Activated CD8-positive, alpha-beta T cell treated with anti-CD3 and anti-CD28 coated beads for 36 hours (primary cell): ENCODE data around the gene SEPTIN11. TPM values are rescaled to one million over a fixed set of nuclear protein-coding genes. Genes with fewer than 3 reads are reported as not detected.

Source experiments
- ATAC-seq: fragments of 200-7000 bp; cut with Tn5 transposase; one replicate; pipeline ENCODE4 v1.10.0; 2021; ENCODE audit warnings: mild to moderate bottlenecking, moderate library complexity
- CTCF ChIA-PET: fragments of 350-600 bp; sonication (Branson Sonifier 250); formaldehyde crosslinking; loops from one replicate; lab custom pipeline; 2021; ENCODE audit warnings: antibody characterized with exemption; lab: Charles Lee
- POLR2A ChIA-PET: fragments of 350-600 bp; sonication (Branson Sonifier 250); formaldehyde crosslinking; loops from one replicate; lab custom pipeline; 2021; ENCODE audit warnings: antibody characterized with exemption; lab: Charles Lee
- DNase-seq: peaks from one replicate; pipeline ENCODE4 v3.0.0-alpha.2; 2020
- H3K27ac Mint-ChIP-seq: one replicate; pipeline ENCODE4 v1.8.0; 2021; ENCODE audit warnings: mild to moderate bottlenecking, mixed read lengths
- H3K27me3 Mint-ChIP-seq: one replicate; pipeline ENCODE4 v1.8.0; 2021; ENCODE audit warnings: mixed read lengths
- H3K36me3 Mint-ChIP-seq: one replicate; pipeline ENCODE4 v1.8.0; 2021; ENCODE audit warnings: low read depth, mixed read lengths
- H3K4me1 Mint-ChIP-seq: one replicate; pipeline ENCODE4 v1.8.0; 2021; ENCODE audit warnings: low read depth, mixed read lengths
- H3K4me3 Mint-ChIP-seq: one replicate; pipeline ENCODE4 v1.8.0; 2021; ENCODE audit warnings: mild to moderate bottlenecking, moderate library complexity, mixed read lengths
- H3K9me3 Mint-ChIP-seq: one replicate; pipeline ENCODE4 v1.8.0; 2021; ENCODE audit warnings: mixed read lengths
- CTCF ChIP-seq: fragments of 200-600 bp; IDR thresholded peaks from one replicate; pipeline ENCODE4 v1.8.0; 2022; ENCODE audit warnings: antibody characterized with exemption, mild to moderate bottlenecking
- intact Hi-C: fragments of 100-400 bp; cut with micrococcal nuclease; formaldehyde crosslinking; loops from one replicate; pipeline ENCODE4 v1.10.0; 2022
- total RNA-seq, 2 experiments: library from RNA; stranded (reverse); gene quantifications; one replicate each; pipeline ENCODE4 v1.2.3, GENCODE V29; 2021

SEPTIN11 gene
- total RNA-seq, result 10 to 100 TPM; 38.6 to 43.3 TPM

GRCh38 chr4:76949276-76950051 is at the start of gene SEPTIN11:
SEPTIN11 (plus strand) TSS chr4:76949752; CDS start chr4:76949904, 152 bp downstream.
- H3K27ac Mint-ChIP-seq, result peak within 1 kb of the TSS; percentile 84
- peak within 1 kb of the TSS; percentile 88 for H3K4me3 Mint-ChIP-seq
- CTCF ChIA-PET, result no interaction called here
- H3K4me1 Mint-ChIP-seq, result peaks cover 19% of the 10 kb centered on the region
- peaks cover 6% of the 10 kb centered on the region for H3K36me3 Mint-ChIP-seq
- H3K9me3 Mint-ChIP-seq, result no peaks in the 10 kb centered on the region
- no peak for TF ChIP-seq CTCF
- peak; percentile 91 for DNase-seq
- intact Hi-C loops, result loop anchor here (2.0 kb wide), 1 partner anchor 39 kb away; no protein-coding TSS in a partner anchor
- POLR2A ChIA-PET, result interaction anchor here (0.9 to 2.0 kb wide), 10 partner anchors 10 to 126 kb away, joined by 3 to 6 read pairs (median 3); no protein-coding TSS in a partner anchor
- peaks cover 2% of the 10 kb centered on the region for H3K27me3 Mint-ChIP-seq
- peak; percentile 77 for ATAC-seq

GRCh38 chr4:76902233-76902890 is 47.2 kb upstream of the SEPTIN11 start:
- no peak for TF ChIP-seq CTCF
- peaks cover 2% of the 10 kb centered on the region for H3K9me3 Mint-ChIP-seq
- intact Hi-C loops, result no loop called here
- peaks cover 7% of the 10 kb centered on the region for H3K4me1 Mint-ChIP-seq
- H3K36me3 Mint-ChIP-seq, result no peaks in the 10 kb centered on the region
- DNase-seq, result no peak
- H3K27ac Mint-ChIP-seq, result no peak overlapping the region
- no peak for ATAC-seq
- POLR2A ChIA-PET, result no interaction called here
- H3K27me3 Mint-ChIP-seq, result peaks cover 16% of the 10 kb centered on the region
- CTCF ChIA-PET, result no interaction called here
- H3K4me3 Mint-ChIP-seq, result no peak overlapping the region

- POLR2A ChIA-PET, result no interaction called here
- H3K9me3 Mint-ChIP-seq, result peaks cover 2% of the 10 kb centered on the region
- CTCF ChIA-PET, result no interaction called here
- no peak for TF ChIP-seq CTCF
- H3K4me3 Mint-ChIP-seq, result no peak overlapping the region
- no peak overlapping the region for H3K27ac Mint-ChIP-seq
- H3K36me3 Mint-ChIP-seq, result no peaks in the 10 kb centered on the region
- no peaks in the 10 kb centered on the region for H3K4me1 Mint-ChIP-seq
- intact Hi-C loops, result no loop called here
- no peak for ATAC-seq
- H3K27me3 Mint-ChIP-seq, result peaks cover 5% of the 10 kb centered on the region
- no peak for DNase-seq
These were observed 44.8 kb upstream of the SEPTIN11 start for GRCh38 chr4:76904646-76905190.

- H3K4me3 Mint-ChIP-seq, result no peak overlapping the region
- H3K27me3 Mint-ChIP-seq, result no peaks in the 10 kb centered on the region
- no peaks in the 10 kb centered on the region for H3K36me3 Mint-ChIP-seq
- no peak overlapping the region for H3K27ac Mint-ChIP-seq
- no peak for TF ChIP-seq CTCF
- CTCF ChIA-PET, result no interaction called here
- no peaks in the 10 kb centered on the region for H3K4me1 Mint-ChIP-seq
- peaks cover 2% of the 10 kb centered on the region for H3K9me3 Mint-ChIP-seq
- intact Hi-C loops, result no loop called here
- DNase-seq, result no peak
- POLR2A ChIA-PET, result no interaction called here
- no peak for ATAC-seq
These were observed 44.0 kb upstream of the SEPTIN11 start for GRCh38 chr4:76905521-76905920.
